GM21381 (cell line): ENCODE measurements around the gene CCN6.
"Not testable (repeated sequence)": the region's sequence is repeated elsewhere in the genome, so short reads cannot be mapped to it uniquely, and the experiment has no call there.

Source experiments
- ATAC-seq: cut with Tn5 transposase; IDR thresholded peaks from one replicate; pipeline ENCODE4 v1.9.1; 2021; ENCODE audit warnings: mild to moderate bottlenecking, moderate library complexity; ENCODE audit not compliant: unreplicated experiment

Gene CCN6

DNA sequence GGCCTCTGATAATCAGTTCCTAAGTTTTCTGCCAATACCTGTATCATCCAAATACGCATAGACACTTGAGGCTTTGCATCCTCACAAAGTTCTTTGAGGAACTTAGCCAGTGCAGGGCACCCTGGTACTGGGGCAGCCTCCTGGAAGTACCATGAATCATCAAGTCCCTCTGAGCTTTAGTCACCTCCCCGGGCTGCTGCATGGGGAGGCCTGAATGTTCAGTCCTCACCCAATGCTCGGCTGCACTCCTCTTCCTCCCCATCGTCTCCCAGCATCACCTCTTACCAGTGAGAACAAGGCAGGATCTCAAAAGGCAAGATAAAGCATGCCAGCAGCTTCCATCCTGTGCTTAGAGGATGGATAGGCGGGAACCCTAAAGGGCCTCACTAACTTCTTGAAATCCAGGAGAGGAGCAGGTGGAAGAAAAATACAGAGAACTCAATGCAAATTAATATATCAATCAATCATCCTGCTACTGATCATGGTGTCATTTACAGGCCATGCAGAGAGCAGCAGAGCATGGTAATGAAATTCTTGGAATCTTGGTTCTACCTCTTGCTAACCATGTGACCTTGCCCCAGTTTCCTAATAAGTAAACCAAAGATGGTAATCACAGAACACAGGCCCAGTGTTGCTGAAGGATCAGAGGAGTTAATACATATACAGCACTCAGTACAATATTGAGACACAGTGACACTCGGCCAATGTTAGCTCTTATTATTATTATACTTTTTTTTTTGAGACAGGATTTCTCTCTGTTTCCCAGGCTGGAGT is 4.7 kb upstream of the CCN6 start:
- no peak for ATAC-seq

DNA sequence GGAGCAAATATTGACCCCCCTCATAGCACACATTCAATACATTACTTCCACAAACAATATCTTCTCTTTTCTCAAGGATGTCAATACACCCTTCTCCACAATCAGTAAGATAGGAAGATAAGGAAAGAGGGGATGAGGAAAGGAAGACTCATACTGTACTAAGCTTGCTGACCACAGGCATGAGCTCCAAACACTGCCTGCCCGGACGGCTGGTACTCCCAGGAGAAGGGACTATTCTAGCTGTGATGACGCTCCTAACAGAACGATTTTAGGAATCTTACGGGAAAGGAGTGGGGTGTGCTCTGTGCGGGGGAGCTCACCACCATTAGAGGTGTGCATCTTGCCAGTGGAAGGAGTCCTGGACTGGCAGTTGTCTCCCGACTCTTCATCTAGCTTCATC is 3.9 kb upstream of the CCN6 start:
- ATAC-seq = no peak

DNA sequence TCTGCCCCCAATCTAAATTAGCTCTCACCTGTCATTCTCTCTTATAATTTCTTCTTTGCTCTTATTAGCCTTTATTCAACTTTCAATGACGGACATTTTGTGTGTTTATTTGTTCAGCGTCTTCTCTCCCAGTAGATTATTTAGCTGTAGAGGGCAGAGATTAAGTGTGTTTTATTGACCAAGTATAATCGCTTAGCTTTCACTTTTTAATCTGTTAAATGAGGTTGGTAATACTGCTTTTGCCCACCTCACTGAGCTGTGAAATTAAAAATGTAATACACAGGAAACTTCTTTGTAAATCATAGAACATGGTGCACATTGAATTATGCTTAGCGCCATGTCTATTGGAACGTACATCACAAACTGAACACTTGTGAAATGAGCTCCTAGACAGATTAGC is 3.5 kb upstream of the CCN6 start:
- no peak for ATAC-seq

DNA sequence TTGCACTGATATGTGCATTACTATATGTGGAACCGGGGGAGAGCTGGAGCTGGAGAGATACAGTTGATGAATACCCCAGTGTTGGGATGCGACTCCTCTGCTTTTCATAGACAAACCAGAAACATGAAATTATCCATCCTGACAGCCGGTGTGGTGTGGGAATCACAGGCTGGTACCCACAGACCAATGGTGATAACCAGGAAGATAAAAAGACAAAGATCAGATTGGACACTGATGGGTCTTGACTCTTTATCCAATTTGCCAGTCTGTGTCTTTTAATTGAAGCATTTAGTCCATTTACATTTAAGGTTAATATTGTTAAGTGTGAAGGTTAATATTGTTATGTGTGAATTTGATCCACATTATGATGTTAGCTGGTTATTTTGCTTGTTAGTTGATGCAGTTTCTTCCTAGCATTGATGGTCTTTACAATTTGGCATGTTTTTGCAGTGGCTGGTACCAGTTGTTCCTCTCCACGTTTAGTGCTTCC is 2.6 kb upstream of the CCN6 start:
- not testable (repeated sequence) for ATAC-seq

DNA sequence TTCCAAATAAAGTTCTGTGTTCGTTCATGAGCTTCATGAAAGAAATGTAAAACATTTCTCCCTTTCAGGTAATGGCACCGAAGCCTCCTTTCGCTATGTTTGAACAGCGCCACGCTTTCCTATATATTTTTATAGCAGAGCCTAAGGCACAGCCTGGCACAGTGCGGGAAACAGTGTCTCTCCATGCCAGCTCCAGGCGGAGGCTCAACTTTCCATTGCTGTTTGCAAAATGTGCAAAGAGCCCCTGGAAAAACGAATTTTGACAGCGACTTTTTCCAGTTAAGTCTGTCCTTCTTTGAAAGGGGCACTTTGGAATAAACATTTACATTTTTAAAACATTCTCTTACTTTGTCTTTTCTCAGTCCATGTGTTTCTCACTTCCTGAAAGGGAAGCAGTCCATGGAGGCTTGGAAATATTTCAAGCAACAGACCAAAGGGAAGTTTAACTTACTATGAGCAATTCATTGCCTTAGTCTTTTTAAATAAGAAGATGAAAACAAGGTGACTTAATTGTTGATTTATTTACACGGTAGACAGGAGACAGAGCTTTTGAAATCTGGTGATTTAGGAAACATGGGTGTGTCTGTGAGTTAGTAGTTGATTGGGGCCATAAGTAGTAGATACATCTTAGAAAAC is 769 bp downstream of the CCN6 start:
- ATAC-seq = no peak

DNA sequence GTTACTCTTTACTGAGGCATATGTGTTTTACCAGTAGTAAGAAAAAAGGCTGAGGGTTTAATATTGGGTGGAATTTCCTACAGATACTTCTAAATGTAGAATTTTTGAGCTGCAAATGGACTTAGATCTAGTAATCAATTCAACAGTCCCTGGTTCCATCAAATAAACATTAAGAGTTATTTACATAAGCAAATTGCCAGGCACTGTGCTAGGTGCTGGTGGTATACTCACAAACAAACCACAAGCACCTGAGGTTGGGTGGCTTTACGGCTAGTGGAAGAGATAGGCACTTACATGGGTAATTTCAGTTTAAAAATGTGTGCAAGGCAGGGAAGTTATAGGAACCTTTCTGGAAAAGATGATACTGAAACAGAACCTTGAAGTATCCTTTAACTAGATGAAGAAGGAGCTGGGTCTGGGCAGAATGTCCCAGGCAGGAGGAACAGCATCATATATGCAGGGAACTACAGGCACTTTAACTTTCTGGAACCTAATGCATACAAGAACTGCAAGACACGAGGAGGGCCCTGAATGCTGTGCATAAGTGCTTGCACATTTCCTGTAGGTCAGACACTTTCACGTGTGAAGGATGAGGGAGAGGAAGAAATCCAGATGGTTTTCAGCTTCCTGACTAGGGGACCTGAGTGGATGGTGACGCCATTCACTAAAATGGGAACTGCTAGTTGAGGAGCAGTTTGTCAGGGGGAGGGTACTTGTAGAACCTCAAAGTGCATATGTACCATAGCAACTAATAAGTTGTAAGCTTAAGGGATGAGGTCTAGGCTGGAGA is 4.5 kb downstream of the CCN6 start:
- ATAC-seq = no peak

DNA sequence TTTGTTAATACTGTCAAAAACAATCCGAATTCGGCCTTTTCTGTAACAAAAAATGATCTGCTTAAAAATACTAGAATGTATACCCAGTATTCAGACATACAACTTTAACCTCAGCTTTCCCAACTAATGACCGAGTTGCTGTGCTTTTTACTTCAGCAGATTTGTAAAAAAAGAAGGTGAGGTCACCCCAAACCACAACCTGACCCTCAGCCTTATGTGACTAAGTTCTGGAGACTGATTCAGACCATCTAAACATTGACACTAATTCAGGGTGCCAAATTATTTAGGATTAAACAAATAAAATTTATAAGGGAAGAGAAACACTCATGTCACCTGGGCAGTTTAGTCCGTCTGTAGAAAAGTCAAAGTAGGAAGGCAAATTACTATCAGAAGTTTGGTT is 7.7 kb downstream of the CCN6 start:
- no peak for ATAC-seq

DNA sequence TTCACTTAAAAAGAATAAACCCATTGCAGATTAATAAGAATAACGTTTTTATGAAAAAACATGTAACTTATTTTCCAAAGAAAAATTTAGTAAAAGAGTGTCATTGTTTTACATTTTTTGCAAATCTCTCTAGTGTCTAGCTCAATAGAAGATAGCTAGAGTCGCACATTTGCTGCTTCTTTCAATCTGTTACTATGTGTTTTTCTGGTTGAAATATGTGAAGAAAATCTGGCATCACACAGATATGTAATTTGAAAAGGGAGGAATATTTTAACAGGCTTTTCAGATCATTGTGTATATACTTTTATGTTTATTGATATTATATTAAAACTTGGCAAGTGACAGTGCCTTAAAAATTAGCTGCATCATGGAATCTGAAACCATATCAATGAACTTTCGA is 9.1 kb downstream of the CCN6 start:
- no peak for ATAC-seq

DNA sequence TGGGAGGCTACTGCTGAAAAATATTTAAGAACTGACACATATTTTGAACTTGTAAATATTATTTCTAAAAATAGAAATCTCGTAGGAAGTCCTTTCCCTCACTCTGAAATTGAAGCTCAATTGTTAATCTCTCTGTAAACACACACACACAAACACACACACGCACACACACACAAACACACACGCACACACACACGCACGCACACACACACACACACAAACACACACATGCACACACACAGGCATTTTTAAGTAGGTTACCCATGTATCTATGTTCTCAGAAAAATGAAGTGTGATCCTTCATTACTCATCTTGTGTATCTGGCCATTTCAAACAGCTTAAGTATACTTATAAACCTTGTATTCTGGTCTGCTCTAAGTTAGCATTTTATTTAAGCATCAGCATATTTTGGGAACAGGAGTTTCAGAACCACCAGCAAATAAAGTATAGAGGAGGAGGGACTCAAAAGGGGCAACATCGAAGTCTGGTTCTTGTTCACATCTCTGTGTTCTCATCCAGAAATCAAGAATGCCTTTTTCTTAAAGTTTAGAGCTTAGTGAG is 11.6 kb downstream of the CCN6 start:
- ATAC-seq = no peak

DNA sequence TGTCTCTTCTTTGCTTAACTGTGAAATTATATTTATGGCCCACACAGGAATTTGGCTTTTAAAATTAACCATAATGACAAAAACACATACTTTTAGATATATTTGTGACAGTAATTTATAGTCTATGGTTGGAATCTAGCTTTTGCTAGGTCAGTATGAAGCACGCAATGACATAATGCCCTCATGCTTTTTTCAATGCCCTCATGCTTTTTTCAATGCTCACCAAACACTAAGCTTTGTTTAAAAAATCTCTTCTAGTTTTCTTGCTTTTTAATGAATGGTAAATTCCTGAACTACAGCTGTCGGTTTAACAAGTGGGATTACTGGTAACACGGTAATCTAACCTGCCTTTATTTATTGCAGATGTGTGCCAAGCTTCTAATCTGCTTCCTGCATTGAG is 12.7 kb downstream of the CCN6 start:
- ATAC-seq = no peak

DNA sequence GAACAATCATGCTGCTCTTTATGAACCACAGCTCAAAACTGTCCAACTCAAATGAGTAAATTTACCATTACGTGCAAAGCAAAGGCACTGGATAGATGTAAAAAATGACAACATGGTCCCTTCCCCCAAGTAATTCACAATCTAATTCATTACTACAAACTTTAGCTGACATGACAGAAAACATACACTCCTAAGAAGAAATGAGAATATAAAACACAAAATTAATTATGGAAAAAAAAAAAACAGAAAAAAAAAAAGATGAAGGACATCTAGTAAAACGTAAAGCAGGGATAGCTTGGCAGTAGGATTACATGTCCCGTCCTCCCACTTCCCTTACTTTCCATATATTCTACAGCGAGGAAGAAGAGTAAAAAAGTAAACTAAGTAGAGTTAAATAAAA is 27.7 kb downstream of the CCN6 start:
- no peak for ATAC-seq

DNA sequence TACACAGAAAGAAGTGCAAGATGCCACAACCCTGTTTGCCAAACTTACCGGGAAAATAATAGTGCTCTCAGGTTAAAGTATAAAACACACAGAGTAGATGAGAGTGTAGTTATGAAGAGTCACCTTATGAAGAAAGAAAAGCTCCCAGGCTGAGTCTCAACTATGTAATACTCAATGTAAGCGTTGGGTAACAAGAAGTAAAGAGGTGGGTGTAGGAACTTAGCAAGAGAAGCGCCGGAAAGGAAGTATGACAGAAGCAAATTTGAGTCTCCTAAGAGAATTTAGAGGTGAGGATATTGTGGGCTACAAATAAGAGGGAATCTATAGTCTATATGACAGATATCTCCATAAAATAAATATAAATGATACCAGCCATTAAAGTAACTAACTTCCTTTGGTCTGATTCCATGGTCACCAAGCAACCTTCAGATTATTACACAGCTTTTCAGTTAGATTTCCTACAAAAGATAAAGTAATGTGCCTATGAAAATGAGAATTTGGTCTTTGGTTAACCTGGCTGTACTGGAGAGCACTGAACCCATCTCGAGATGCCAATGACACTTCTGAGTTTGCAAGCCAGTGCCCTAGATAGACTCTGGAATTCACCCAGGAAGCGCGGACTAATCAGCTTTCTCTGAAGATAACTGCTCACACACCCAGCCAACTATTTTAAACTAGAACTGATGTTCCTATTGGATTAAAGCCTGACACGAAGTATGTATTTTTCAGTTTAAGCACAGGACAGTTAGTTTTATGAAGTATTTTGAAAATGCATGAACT is 31.6 kb downstream of the CCN6 start:
- no peak for ATAC-seq

DNA sequence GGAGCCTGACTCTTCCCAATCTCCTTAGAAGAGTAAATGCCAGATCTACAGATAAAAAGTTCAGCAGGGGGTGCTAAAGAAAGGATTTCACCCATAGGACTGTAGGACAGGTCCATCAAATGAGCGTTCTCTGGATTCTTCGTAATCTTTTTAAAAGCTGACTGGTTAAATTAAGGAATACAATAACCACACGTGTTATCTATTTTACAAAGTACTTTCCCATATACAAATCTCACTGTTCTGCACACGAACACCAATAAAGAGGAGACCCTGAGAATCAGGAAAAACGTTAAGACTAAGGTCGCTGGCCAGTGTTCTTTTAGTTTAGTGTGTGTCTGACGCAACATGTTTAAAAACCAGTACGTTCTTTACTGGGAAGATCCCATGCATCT is 32.8 kb downstream of the CCN6 start:
- peak; percentile 34 for ATAC-seq

DNA sequence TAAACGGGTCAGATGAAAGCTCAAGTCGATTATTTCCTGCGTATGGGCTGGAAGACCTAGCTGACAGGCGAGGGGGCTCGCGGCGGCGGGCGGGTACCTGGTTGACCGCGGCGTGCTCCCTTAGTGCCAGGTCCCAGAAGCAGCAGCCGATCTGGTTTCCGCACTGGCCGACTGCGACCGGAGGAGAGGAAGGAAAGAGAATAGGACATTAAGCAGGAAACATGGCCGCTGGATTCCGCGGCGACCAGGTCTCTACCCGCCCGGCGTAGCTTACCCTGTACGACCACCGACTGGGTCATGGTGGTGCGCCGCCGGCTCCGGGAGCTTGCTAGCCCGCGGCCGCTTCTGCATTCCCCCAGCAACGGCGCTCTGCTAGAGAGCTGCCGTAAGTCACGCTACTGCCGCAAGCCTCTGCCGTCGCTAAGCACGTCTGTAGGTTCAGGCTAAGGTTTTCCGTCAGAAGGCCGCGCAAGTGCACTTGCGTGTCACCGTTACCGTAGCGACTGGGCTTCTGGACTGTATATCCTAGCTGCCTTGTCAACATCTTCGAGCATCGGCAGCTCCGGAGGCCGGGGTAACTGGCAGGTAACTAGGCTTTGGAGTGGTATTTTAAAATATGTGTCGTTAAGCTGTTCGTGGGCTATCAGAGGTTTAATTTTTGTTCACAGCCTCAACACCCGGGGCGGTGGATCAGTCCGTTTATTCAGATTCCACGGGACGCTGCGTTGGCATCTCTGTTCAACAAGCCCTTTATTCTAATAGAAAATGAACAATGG is 33.4 kb downstream of the CCN6 start, which contains the start of the genes FAM229B and TUBE1:
TSS of gene FAM229B (plus strand) at position 456 of the 776 bp plus-strand sequence. CDS start 11,693 bp downstream, outside the sequence.
TSS of gene TUBE1 (minus strand) at position 347 of the 776 bp plus-strand sequence. CDS start at position 299, 48 bp downstream.
- peak; percentile 95 for ATAC-seq

DNA sequence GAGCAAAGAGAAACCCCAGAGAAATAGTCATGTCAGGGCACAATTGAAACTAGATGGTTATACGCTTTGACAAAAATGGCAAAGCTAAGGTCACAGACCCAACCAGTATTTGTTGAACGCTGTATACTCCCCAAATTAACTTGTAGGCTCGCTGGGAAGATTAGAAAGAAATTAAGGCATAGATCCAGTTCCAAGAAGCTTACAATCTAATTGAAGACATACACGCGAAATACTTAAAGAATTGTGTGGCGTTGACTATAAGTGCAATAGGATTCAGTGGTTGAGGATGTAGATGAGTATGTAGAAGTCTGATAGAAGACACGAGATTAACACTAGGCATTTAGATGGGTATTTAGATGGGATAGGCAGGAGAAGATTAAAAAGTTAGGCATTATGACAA is 34.0 kb downstream of the CCN6 start:
- no peak for ATAC-seq

DNA sequence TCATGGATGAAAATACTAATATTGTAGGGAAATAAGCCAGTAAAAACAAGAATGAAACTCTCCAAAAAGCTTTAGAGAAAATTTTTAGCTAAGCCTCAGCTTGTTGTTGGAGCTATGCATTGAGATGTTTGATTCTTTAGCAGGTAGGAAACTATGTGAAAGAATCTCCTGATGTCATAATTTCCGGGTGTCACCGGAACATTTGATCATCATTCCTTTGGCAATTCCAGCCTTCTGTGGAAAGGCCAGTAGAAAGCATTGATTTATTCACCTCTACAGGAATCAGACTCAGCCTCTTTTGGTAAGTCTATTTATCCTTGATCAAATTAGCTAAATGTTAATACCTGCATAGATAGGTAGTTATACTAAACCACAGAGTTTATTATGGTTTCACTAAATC is 43.0 kb downstream of the CCN6 start:
- ATAC-seq = no peak

DNA sequence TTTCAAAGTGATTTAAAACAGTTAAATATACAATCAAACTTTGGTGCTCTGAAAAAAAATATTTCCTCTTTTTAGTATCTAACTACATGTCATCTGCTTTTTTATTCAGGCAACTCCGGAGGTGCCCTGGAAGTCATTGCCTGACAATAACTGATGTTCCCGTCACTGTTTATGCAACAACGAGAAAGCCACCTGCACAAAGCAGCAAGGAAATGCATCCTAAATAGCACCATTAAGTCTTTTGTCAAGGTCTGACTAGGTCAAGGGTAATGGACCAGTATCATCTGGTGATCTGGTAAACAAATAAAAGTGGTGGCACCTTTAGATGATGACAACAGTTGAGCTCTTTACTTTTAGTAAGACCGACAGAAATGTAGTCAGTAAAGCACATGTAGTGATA is 46.7 kb downstream of the CCN6 start:
- no peak for ATAC-seq

DNA sequence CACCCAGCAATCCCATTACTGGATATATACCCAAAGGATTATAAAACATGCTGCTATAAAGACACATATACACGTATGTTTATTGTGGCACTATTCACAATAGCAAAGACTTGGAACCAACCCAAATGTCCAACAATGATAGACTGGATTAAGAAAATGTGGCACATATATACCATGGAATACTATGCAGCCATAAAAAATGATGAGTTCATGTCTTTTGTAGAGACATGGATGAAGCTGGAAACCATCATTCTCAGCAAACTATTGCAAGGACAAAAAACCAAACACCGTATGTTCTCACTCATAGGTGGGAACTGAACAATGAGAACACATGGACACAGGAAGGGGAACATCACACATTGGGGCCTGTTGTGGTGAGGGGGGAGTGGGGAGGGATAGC is 52.1 kb downstream of the CCN6 start:
- ATAC-seq = not testable (repeated sequence)

DNA sequence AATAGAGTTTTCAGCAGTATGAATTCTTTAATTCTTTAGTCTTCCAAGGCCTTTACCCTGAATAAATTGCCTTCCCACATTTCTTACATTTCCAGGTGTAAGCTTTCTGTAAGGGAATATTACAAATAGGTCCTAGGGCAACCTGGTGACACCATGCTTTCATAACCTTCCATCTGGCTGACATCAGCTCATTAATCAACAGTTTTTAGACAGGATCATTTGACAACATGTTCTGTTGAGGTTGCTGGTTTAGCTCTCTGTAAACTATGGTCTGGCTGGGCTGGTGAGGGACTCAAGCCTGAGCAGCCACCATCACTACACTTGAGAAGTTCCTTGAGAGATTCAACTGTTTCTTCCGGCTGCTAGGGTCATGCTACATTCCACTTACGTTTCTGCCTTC is 52.7 kb downstream of the CCN6 start:
- no peak for ATAC-seq

DNA sequence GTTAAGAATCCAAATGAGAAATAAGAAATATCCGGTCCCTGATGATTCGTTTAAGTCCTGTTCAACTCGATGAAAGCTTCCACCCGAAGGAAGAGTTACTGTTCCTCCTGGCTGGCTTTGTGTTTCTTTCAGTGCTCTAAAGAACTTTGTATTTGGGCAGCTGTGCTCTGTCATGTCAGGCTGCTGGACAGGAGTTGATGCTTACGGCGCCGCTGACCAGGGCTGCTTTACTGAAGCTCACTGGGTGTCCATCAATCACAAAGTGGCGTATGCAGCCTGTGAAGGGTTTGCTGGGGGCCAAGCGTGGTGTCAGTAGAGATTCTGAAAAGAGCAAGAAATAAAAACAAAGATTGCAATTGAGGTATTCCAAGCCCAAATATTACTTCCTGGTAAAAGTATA is 55.4 kb downstream of the CCN6 start:
- no peak for ATAC-seq
